ENCODE measurements around the gene C17orf78. TPM values are rescaled to one million over a fixed set of nuclear protein-coding genes. Genes with fewer than 3 reads are reported as not detected.

Gene C17orf78
- polyA plus RNA-seq, 1 donor (not counting 4 experiments of a cell fraction or from before 2014, with no cell fraction given): not detected

DNA sequence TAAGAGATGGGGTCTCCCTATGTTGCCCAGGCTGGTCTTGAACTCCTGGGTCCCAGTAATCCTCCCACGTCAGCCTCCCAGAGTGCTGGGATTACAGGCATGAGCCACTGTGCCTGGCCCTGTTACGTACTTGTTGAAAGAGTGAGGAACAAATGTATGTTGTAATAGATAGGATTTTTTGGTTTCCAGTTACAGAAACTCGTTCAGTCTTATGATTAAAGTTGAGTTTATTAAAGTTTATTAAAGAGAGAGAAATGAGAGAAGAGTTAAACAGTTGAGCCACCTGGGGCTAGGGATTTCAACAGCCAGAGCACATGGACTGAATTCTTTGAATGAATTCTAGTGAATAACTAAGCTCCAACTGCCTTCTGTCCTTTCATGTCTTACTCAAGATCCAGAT lies 34.6 kb downstream of the C17orf78 start:
- DNase-seq (ENCODE audit: low read depth, low spot score) (no peak), FAIRE-seq (no peak)
- Histone ChIP-seq H2AFZ (ENCODE audit: control insufficient read depth, low read length) (no peak overlapping the region), H4K20me1 (ENCODE audit: control insufficient read depth, extremely low read depth, insufficient read depth, low read length) (no peaks in the 10 kb centered on the region), H3K36me3 (ENCODE audit: control insufficient read depth in 2 of 2, extremely low read depth in 1 of 2, insufficient read depth in 2 of 2, low read length in 2 of 2) (peaks cover 3 to 16% of the 10 kb centered on the region in 2 experiments), H3K4me3 (ENCODE audit: control insufficient read depth in 2 of 3, extremely low read depth in 1 of 3, insufficient read depth in 2 of 3, low read depth in 1 of 3, low read length in 3 of 3) (no peak overlapping the region), H3K4me2 (ENCODE audit: control insufficient read depth, extremely low read depth, insufficient read depth, low read depth, low read length) (no peak overlapping the region), H3K9me1 (ENCODE audit: control insufficient read depth, extremely low read depth, insufficient read depth, low read length) (no peaks in the 10 kb centered on the region), H3K27ac (ENCODE audit: control insufficient read depth, insufficient read depth, low read length) (no peak overlapping the region), H3K79me2 (ENCODE audit: control insufficient read depth, insufficient read depth, low read length) (peaks cover 20% of the 10 kb centered on the region), H3K9me3 (ENCODE audit: control insufficient read depth, low read depth, low read length) (no peaks in the 10 kb centered on the region), H3K9ac (ENCODE audit: control insufficient read depth, extremely low read depth, insufficient read depth, low read length) (no peak overlapping the region), H3K4me1 (ENCODE audit: control insufficient read depth, extremely low read depth, insufficient read depth, low read length) (peaks cover 6% of the 10 kb centered on the region), H3K27me3 (ENCODE audit: control insufficient read depth, extremely low read depth, insufficient read depth, low read length) (no peaks in the 10 kb centered on the region)
- no peak for TF ChIP-seq EZH2 (IDR thresholded peaks at IDR 0.05; ENCODE audit: low read length)
- TF ChIP-seq, protein P1, sequence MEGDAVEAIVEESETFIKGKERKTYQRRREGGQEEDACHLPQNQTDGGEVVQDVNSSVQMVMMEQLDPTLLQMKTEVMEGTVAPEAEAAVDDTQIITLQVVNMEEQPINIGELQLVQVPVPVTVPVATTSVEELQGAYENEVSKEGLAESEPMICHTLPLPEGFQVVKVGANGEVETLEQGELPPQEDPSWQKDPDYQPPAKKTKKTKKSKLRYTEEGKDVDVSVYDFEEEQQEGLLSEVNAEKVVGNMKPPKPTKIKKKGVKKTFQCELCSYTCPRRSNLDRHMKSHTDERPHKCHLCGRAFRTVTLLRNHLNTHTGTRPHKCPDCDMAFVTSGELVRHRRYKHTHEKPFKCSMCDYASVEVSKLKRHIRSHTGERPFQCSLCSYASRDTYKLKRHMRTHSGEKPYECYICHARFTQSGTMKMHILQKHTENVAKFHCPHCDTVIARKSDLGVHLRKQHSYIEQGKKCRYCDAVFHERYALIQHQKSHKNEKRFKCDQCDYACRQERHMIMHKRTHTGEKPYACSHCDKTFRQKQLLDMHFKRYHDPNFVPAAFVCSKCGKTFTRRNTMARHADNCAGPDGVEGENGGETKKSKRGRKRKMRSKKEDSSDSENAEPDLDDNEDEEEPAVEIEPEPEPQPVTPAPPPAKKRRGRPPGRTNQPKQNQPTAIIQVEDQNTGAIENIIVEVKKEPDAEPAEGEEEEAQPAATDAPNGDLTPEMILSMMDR (optimal IDR thresholded peaks at IDR 0.05 in 1 of 3, IDR thresholded peaks at IDR 0.05 in 1 of 3, conservative IDR thresholded peaks at IDR 0.05 in 1 of 3; ENCODE audit: extremely low read depth in 1 of 3, insufficient read depth in 2 of 3, low read length in 3 of 3): no peak
- dilution Hi-C loops (cut with MboI; ENCODE audit: extremely low pct_ligation_motif_present, low sequenced_read_pairs): no loop called here

GRCh38 chr17:37413875-37414519 lies 38.2 kb downstream of the C17orf78 start:
- H3K4me1 ChIP-seq (ENCODE audit: control insufficient read depth, extremely low read depth, insufficient read depth, low read length): no peaks in the 10 kb centered on the region
- dilution Hi-C loops (cut with MboI; ENCODE audit: extremely low pct_ligation_motif_present, low sequenced_read_pairs): no loop called here
- no peak overlapping the region for H3K27ac ChIP-seq (ENCODE audit: control insufficient read depth, insufficient read depth, low read length)
- H3K9ac ChIP-seq (ENCODE audit: control insufficient read depth, extremely low read depth, insufficient read depth, low read length): no peak overlapping the region
- no peaks in the 10 kb centered on the region for H3K9me1 ChIP-seq (ENCODE audit: control insufficient read depth, extremely low read depth, insufficient read depth, low read length)
- FAIRE-seq (no peak), DNase-seq (ENCODE audit: low read depth, low spot score) (no peak)
- H3K4me2 ChIP-seq (ENCODE audit: control insufficient read depth, extremely low read depth, insufficient read depth, low read depth, low read length): no peak overlapping the region
- no peaks in the 10 kb centered on the region for H4K20me1 ChIP-seq (ENCODE audit: control insufficient read depth, extremely low read depth, insufficient read depth, low read length)
- no peak overlapping the region for H3K4me3 ChIP-seq (ENCODE audit: control insufficient read depth in 2 of 3, extremely low read depth in 1 of 3, insufficient read depth in 2 of 3, low read depth in 1 of 3, low read length in 3 of 3)
- TF ChIP-seq, protein P1 (optimal IDR thresholded peaks at IDR 0.05 in 1 of 3, IDR thresholded peaks at IDR 0.05 in 1 of 3, conservative IDR thresholded peaks at IDR 0.05 in 1 of 3; ENCODE audit: extremely low read depth in 1 of 3, insufficient read depth in 2 of 3, low read length in 3 of 3): peak in 2 of 3 experiments; percentile 26 to 29
- TF ChIP-seq EZH2 (IDR thresholded peaks at IDR 0.05; ENCODE audit: low read length): no peak
- no peak overlapping the region for H2AFZ ChIP-seq (ENCODE audit: control insufficient read depth, low read length)
- H3K27me3 ChIP-seq (ENCODE audit: control insufficient read depth, extremely low read depth, insufficient read depth, low read length): no peaks in the 10 kb centered on the region
- H3K79me2 ChIP-seq (ENCODE audit: control insufficient read depth, insufficient read depth, low read length): peaks cover 2% of the 10 kb centered on the region
- H3K36me3 ChIP-seq (ENCODE audit: control insufficient read depth in 2 of 2, extremely low read depth in 1 of 2, insufficient read depth in 2 of 2, low read length in 2 of 2): peaks cover 3 to 17% of the 10 kb centered on the region in 2 experiments
- H3K9me3 ChIP-seq (ENCODE audit: control insufficient read depth, low read depth, low read length): no peaks in the 10 kb centered on the region
